Measurements from ENCODE around the gene KAZN. TPM values are rescaled to one million over a fixed set of nuclear protein-coding genes. Genes with fewer than 3 reads are reported as not detected.

Gene KAZN
- total RNA-seq, 1 donor from 2014 or later: 9.4 TPM

- no peak overlapping the region for H3K4me3 Mint-ChIP-seq (ENCODE audit: unreplicated experiment)
- Histone ChIP-seq H3K79me2 (ENCODE audit: insufficient read depth, low read length) (no peaks in the 10 kb centered on the region), H3K27me3 (ENCODE audit: insufficient read depth, low read length) (no peaks in the 10 kb centered on the region), H3K9ac (ENCODE audit: low read length) (no peak overlapping the region), H4K20me1 (ENCODE audit: insufficient read depth, low read length) (no peaks in the 10 kb centered on the region), H3K4me3 (ENCODE audit: insufficient read depth, low read depth, low read length) (no peak overlapping the region), H3K27ac (ENCODE audit: low read depth, low read length) (no peak overlapping the region), H3K36me3 (ENCODE audit: insufficient read depth, low read length) (no peaks in the 10 kb centered on the region), H2AFZ (ENCODE audit: low read depth, low read length) (no peak overlapping the region), H3K9me3 (ENCODE audit: insufficient read depth, low read depth, low read length) (no peaks in the 10 kb centered on the region), H3K4me2 (ENCODE audit: low read length) (no peak overlapping the region), H3K4me1 (ENCODE audit: insufficient read depth, low read length) (peaks cover 20% of the 10 kb centered on the region)
- H3K9me3 Mint-ChIP-seq (ENCODE audit: unreplicated experiment): no peaks in the 10 kb centered on the region
- FAIRE-seq: no peak
- no peak for TF ChIP-seq CTCF (IDR thresholded peaks at IDR 0.05; ENCODE audit: insufficient read depth, low read depth, low read length)
- no peak for TF ChIP-seq EZH2 (IDR thresholded peaks at IDR 0.05; ENCODE audit: insufficient read depth, low read length)
- H3K36me3 Mint-ChIP-seq (ENCODE audit: low read depth, unreplicated experiment): no peaks in the 10 kb centered on the region
- H3K27me3 Mint-ChIP-seq (ENCODE audit: low read depth, unreplicated experiment): no peaks in the 10 kb centered on the region
- peaks cover 16% of the 10 kb centered on the region for H3K4me1 Mint-ChIP-seq (ENCODE audit: low read depth, unreplicated experiment)
- H3K27ac Mint-ChIP-seq (ENCODE audit: unreplicated experiment): no peak overlapping the region
- DNase-seq (ENCODE audit: low read depth): no peak
Measured at GRCh38 chr1:14997646-14998276, 399.3 kb downstream of the KAZN start.

GRCh38 chr1:14999441-14999840, 401.0 kb downstream of the KAZN start:
- no peak for TF ChIP-seq EZH2 (IDR thresholded peaks at IDR 0.05; ENCODE audit: insufficient read depth, low read length)
- TF ChIP-seq CTCF (IDR thresholded peaks at IDR 0.05; ENCODE audit: insufficient read depth, low read depth, low read length): no peak
- H3K9me3 ChIP-seq (ENCODE audit: insufficient read depth, low read depth, low read length): no peaks in the 10 kb centered on the region
- H3K4me1 ChIP-seq (ENCODE audit: insufficient read depth, low read length): peaks cover 20% of the 10 kb centered on the region
- H3K27me3 ChIP-seq (ENCODE audit: insufficient read depth, low read length): no peaks in the 10 kb centered on the region
- no peak for DNase-seq (ENCODE audit: low read depth)
- no peaks in the 10 kb centered on the region for H3K79me2 ChIP-seq (ENCODE audit: insufficient read depth, low read length)
- FAIRE-seq: no peak
- H4K20me1 ChIP-seq (ENCODE audit: insufficient read depth, low read length): peaks cover 10% of the 10 kb centered on the region
- H3K27ac ChIP-seq (ENCODE audit: low read depth, low read length): no peak overlapping the region
- Mint-ChIP-seq H3K4me3 (ENCODE audit: unreplicated experiment) (no peak overlapping the region), H3K9me3 (ENCODE audit: unreplicated experiment) (no peaks in the 10 kb centered on the region), H3K4me1 (ENCODE audit: low read depth, unreplicated experiment) (peaks cover 16% of the 10 kb centered on the region), H3K27me3 (ENCODE audit: low read depth, unreplicated experiment) (peaks cover 3% of the 10 kb centered on the region), H3K27ac (ENCODE audit: unreplicated experiment) (no peak overlapping the region), H3K36me3 (ENCODE audit: low read depth, unreplicated experiment) (no peaks in the 10 kb centered on the region)
- H3K4me3 ChIP-seq (ENCODE audit: insufficient read depth, low read depth, low read length): no peak overlapping the region
- H3K9ac ChIP-seq (ENCODE audit: low read length): no peak overlapping the region
- H3K4me2 ChIP-seq (ENCODE audit: low read length): no peak overlapping the region
- no peaks in the 10 kb centered on the region for H3K36me3 ChIP-seq (ENCODE audit: insufficient read depth, low read length)
- H2AFZ ChIP-seq (ENCODE audit: low read depth, low read length): no peak overlapping the region

- Histone ChIP-seq H3K9ac (ENCODE audit: low read length) (no peak overlapping the region), H3K4me1 (ENCODE audit: insufficient read depth, low read length) (peaks cover 20% of the 10 kb centered on the region), H3K27ac (ENCODE audit: low read depth, low read length) (no peak overlapping the region), H3K79me2 (ENCODE audit: insufficient read depth, low read length) (no peaks in the 10 kb centered on the region), H4K20me1 (ENCODE audit: insufficient read depth, low read length) (peaks cover 10% of the 10 kb centered on the region), H3K36me3 (ENCODE audit: insufficient read depth, low read length) (no peaks in the 10 kb centered on the region), H3K4me2 (ENCODE audit: low read length) (no peak overlapping the region), H3K9me3 (ENCODE audit: insufficient read depth, low read depth, low read length) (no peaks in the 10 kb centered on the region), H3K27me3 (ENCODE audit: insufficient read depth, low read length) (no peaks in the 10 kb centered on the region), H3K4me3 (ENCODE audit: insufficient read depth, low read depth, low read length) (no peak overlapping the region), H2AFZ (ENCODE audit: low read depth, low read length) (no peak overlapping the region)
- peaks cover 3% of the 10 kb centered on the region for H3K27me3 Mint-ChIP-seq (ENCODE audit: low read depth, unreplicated experiment)
- H3K36me3 Mint-ChIP-seq (ENCODE audit: low read depth, unreplicated experiment): no peaks in the 10 kb centered on the region
- no peak overlapping the region for H3K4me3 Mint-ChIP-seq (ENCODE audit: unreplicated experiment)
- FAIRE-seq (no peak), DNase-seq (ENCODE audit: low read depth) (no peak)
- no peaks in the 10 kb centered on the region for H3K9me3 Mint-ChIP-seq (ENCODE audit: unreplicated experiment)
- TF ChIP-seq CTCF (IDR thresholded peaks at IDR 0.05; ENCODE audit: insufficient read depth, low read depth, low read length) (no peak), EZH2 (IDR thresholded peaks at IDR 0.05; ENCODE audit: insufficient read depth, low read length) (no peak)
- peaks cover 16% of the 10 kb centered on the region for H3K4me1 Mint-ChIP-seq (ENCODE audit: low read depth, unreplicated experiment)
- H3K27ac Mint-ChIP-seq (ENCODE audit: unreplicated experiment): no peak overlapping the region
Measured at GRCh38 chr1:15000030-15000429, 401.5 kb downstream of the KAZN start.
